Stimulated activated effector memory CD8-positive, alpha-beta T cell treated with anti-CD3 and anti-CD28 coated beads, Interleukin-12 subunit alpha, Interleukin-12 subunit beta, amount 100 ng/mL, for 72 hours (primary cell): Measurements from ENCODE around the gene EVA1C.
"Not testable (repeated sequence)": the region's sequence is repeated elsewhere in the genome, so short reads cannot be mapped to it uniquely, and the experiment has no call there.

Source experiments
- ATAC-seq: fragments of 150-1000 bp; cut with Tn5 transposase; 2 replicates; pipeline ENCODE4 v1.10.0; 2021
- DNase-seq, 2 donors: peaks; one replicate each; pipeline ENCODE4 v3.0.0; 2021 to 2022; ENCODE audit warnings: low spot score in 2 of 2
- H3K27ac Mint-ChIP-seq: one replicate; pipeline ENCODE4 v1.8.0; 2022; ENCODE audit warnings: mild to moderate bottlenecking, mixed read lengths
- H3K36me3 Mint-ChIP-seq: one replicate; pipeline ENCODE4 v1.8.0; 2022; ENCODE audit warnings: mild to moderate bottlenecking, mixed read lengths
- H3K4me1 Mint-ChIP-seq: one replicate; pipeline ENCODE4 v1.8.0; 2022; ENCODE audit warnings: mixed read lengths
- H3K4me3 Mint-ChIP-seq: one replicate; pipeline ENCODE4 v1.8.0; 2022; ENCODE audit warnings: mild to moderate bottlenecking, mixed read lengths
- H3K9me3 Mint-ChIP-seq: one replicate; pipeline ENCODE4 v1.8.0; 2022; ENCODE audit warnings: mixed read lengths

Gene EVA1C

DNA sequence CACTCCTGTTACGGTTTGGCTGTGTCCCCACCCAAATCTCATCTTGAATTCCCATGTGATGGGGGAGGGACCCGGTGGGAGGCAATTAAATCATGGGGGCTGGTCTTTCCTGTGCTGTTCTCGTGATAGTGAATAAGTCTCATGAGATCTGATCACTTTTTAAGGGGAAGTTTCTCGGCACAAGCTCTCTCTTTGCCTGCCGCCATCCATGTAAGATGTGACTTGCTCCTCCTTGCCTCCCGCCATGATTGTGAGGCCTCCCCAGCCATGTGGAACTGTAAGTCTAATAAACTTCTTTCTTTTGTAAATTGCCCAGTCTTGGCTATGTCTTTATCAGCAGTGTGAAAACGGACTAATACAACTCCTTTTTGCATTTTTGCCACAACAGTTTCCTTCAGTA lies 118.3 kb downstream of the EVA1C start:
- H3K4me3 Mint-ChIP-seq, ATAC-seq, H3K9me3 Mint-ChIP-seq, H3K27ac Mint-ChIP-seq, H3K36me3 Mint-ChIP-seq, DNase-seq: not testable (repeated sequence)
- H3K4me1 Mint-ChIP-seq = peaks cover 27% of the 10 kb centered on the region

DNA sequence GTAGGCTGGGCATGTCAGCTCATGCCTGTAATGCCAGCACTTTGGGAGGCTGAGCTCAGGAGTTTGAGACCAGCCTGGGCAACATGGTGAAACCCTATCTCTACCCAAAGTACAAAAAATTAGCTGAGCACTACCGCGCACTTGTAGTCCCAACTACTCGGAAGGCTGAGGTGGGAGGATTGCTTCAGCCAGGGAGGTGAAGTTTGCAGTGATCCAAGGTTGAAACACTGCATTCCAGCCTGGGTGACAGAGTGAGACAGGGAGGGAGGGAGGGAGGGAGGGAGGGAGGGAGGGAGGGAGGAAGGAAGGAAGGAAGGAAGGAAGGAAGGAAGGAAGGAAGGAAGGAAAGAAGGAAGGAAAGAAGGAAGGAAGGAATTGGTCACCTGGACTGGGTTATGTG lies 119.1 kb downstream of the EVA1C start:
- ATAC-seq, H3K27ac Mint-ChIP-seq, DNase-seq, H3K9me3 Mint-ChIP-seq, H3K36me3 Mint-ChIP-seq, H3K4me3 Mint-ChIP-seq: not testable (repeated sequence)
- peaks cover 28% of the 10 kb centered on the region for H3K4me1 Mint-ChIP-seq

DNA sequence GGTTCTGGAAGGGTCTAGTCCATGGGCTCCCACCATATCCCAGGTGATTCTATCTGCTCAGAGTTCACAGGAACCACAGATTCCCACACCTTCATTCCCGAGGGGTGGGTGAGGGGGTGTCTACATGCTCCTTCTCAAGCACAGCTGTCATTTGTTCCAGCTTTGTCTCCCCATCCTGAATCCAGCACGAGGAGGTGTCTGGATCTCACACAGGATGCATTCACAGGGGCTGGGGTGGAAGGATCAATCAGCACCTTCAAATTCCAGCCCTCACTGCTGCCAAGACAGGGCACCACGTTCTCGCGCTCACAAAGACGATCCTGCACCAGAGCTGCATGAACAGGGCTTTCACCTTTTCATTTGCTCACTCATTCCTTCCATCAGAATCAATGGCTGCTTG lies 120.1 kb downstream of the EVA1C start:
- ATAC-seq (no peak), DNase-seq (no peak)
- Mint-ChIP-seq H3K4me3 (no peak overlapping the region), H3K9me3 (no peaks in the 10 kb centered on the region), H3K36me3 (no peaks in the 10 kb centered on the region), H3K27ac (no peak overlapping the region), H3K4me1 (peaks cover 38% of the 10 kb centered on the region)

DNA sequence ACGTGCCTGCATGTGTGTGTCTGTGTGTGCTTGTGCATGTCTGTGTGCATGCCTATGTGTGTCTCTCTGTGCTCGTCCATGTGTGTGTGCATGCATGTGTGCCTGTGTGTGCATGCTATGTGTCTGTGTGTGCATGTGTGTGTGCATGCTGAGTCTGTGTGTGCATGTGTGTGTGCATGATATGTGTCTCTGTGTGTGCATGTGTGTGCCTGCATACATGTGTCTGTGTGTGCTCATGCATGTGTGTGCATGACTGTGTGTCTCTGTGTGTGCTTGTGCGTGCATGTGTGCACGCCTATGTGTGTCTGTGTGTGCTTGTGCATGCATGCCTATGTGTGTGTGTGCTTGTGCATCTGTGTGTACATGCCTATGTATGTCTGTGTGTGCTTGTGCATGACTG lies 120.5 kb downstream of the EVA1C start:
- peaks cover 40% of the 10 kb centered on the region for H3K4me1 Mint-ChIP-seq
- H3K9me3 Mint-ChIP-seq = no peaks in the 10 kb centered on the region
- no peaks in the 10 kb centered on the region for H3K36me3 Mint-ChIP-seq
- ATAC-seq (no peak), DNase-seq (no peak)
- no peak overlapping the region for H3K27ac Mint-ChIP-seq
- H3K4me3 Mint-ChIP-seq = no peak overlapping the region

DNA sequence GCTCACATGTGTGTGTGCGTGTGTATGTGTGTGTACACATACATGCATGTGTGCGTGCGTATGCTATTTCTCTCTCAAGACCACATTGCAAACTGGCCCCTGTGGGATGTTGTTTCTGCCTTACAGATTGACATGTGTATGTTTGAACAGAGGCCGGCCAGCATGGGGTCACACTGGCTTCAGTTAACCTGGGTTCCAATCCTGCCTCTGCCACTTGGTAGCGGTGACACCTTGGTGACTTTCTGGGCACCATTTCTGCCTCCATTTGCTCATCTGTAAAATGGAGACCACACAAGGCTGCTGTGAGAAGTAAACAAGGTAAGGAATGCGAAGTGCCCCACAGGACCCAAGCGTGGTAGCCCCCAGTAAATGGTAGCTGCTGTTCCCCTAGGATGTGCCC lies 121.1 kb downstream of the EVA1C start:
- no peaks in the 10 kb centered on the region for H3K36me3 Mint-ChIP-seq
- H3K9me3 Mint-ChIP-seq = no peaks in the 10 kb centered on the region
- H3K4me1 Mint-ChIP-seq = peaks cover 45% of the 10 kb centered on the region
- ATAC-seq (no peak), DNase-seq (no peak)
- no peak overlapping the region for H3K27ac Mint-ChIP-seq
- no peak overlapping the region for H3K4me3 Mint-ChIP-seq

DNA sequence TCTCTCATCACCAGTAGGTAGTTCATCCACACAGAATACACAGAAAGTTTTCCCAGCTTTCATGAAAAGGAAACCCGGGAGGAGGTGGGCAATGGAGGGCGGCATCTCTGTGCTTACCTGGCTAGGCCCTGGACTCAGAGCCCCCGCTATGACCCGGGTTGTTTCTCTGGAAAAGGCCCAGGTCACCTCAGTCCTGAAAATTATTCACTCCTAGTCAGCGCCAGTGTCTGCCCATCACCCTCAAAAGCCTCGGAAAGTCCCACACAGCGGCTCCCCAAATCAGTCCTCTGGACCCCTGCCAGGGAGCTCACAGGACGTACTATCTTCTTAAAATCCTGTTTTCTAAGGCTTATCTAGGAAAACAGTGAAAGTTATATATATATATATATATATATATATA lies 121.6 kb downstream of the EVA1C start:
- Mint-ChIP-seq H3K27ac (no peak overlapping the region), H3K4me3 (no peak overlapping the region), H3K36me3 (no peaks in the 10 kb centered on the region), H3K4me1 (peaks cover 48% of the 10 kb centered on the region), H3K9me3 (no peaks in the 10 kb centered on the region)
- no peak for ATAC-seq
- DNase-seq = no peak

DNA sequence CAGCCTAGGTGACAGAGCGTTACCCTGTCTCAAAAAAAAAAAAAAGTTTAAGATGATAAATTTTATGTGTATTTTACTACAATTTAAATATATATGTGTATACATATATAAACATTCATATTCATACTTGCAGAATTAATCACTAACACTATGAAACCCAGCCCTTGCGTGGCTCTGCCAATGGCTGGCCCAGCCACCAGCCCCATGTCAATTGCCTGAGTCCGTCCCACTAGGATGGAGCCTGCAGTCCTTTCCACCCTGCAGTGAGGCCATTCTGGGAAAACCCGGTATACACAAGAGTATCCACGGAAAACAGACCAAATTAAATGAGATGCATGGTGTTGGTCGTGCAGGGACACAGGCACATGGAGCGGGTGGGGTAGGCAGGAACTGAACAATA lies 123.1 kb downstream of the EVA1C start:
- Mint-ChIP-seq H3K27ac (no peak overlapping the region), H3K9me3 (no peaks in the 10 kb centered on the region), H3K36me3 (no peaks in the 10 kb centered on the region), H3K4me1 (peaks cover 45% of the 10 kb centered on the region), H3K4me3 (no peak overlapping the region)
- DNase-seq (no peak), ATAC-seq (peak; percentile 49)

DNA sequence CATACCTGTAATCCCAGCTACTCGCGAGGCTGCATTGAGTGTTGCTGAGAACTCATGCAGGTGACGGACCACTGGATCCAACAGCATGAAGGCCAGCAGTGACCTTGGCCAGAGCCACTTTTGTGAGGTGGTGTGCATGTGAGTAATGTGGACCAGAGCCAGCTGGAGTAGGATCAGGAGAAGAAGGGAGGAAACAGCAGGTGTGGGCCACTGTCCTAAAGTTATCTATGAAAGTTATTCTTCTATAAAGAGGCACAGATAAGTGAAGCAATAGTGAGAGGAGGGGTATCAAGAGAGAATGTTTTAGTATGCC lies 125.0 kb downstream of the EVA1C start:
- DNase-seq = no peak
- no peaks in the 10 kb centered on the region for H3K9me3 Mint-ChIP-seq
- no peaks in the 10 kb centered on the region for H3K36me3 Mint-ChIP-seq
- no peak for ATAC-seq
- peak overlapping the region; percentile 3 for H3K4me3 Mint-ChIP-seq
- H3K4me1 Mint-ChIP-seq = peaks cover 40% of the 10 kb centered on the region
- no peak overlapping the region for H3K27ac Mint-ChIP-seq

DNA sequence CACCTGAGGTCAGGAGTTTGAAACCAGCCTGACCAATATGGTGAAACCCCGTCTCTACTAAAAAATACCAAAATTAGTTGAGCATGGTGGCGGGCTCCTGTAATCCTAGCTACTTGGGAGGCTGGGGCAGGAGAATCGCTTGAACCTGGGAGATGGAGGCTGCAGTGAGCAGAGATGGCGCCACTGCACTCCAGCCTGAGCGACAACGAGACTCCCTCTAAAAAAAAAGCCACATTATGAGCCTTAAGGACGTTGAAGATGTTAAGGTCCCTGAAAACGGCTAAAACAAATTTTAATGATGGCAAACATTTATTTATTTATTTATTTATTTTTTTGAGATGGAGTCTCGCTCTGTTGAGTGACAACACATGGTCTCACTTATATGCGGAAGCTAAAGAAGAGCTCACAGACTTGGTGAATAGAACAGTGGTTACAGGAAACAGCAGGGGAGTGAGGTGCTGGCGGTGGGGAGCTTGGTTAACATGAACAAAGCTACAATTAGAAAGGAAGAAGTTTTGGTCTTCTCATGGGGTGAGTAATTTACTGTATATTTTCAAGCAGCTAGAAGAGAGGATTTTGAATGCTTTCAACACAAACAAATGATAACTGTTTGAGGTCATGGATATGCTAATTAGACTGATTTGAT lies 125.8 kb downstream of the EVA1C start:
- DNase-seq (no peak), ATAC-seq (peak; percentile 98)
- H3K36me3 Mint-ChIP-seq = no peaks in the 10 kb centered on the region
- H3K9me3 Mint-ChIP-seq = no peaks in the 10 kb centered on the region
- H3K4me3 Mint-ChIP-seq = peak overlapping the region; percentile 27
- peaks cover 34% of the 10 kb centered on the region for H3K4me1 Mint-ChIP-seq
- H3K27ac Mint-ChIP-seq = peak overlapping the region; percentile 15

DNA sequence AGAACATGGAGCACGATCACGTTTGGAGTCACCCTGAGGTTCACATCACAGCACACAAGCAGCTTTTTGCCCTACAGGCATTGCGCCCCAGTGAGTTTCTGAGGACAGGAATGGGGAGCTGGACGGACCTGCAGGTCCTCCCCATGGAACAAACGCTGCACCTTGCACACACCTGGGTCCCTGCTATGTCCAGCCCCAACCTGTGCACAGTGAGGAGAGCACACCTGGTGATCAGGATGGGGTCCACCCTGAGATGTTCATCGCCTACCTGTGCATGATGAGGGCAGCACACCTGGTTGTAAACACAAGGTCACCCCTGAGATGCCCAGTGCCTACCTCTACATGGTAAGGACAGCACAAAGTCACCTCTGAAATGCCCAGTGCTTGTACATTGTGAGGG lies 126.9 kb downstream of the EVA1C start:
- Mint-ChIP-seq H3K4me1 (peaks cover 32% of the 10 kb centered on the region), H3K36me3 (no peaks in the 10 kb centered on the region), H3K27ac (no peak overlapping the region), H3K4me3 (no peak overlapping the region), H3K9me3 (no peaks in the 10 kb centered on the region)
- ATAC-seq = no peak
- DNase-seq = no peak

DNA sequence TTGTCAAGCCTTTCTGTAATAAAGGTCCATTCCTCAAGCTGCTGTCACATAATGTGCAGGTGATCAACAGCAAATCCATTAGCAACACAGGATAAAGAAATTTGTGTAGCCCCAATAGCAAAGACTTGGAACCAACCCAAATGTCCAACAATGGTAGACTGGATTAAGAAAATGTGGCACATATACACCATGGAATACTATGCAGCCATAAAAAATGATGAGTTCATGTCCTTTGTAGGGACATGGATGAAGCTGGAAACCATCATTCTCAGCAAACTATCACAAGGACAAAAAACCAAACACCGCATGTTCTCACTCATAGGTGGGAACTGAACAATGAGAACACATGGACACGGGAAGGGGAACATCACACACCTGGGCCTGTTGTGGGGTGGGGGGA lies 130.6 kb downstream of the EVA1C start:
- H3K4me3 Mint-ChIP-seq, H3K36me3 Mint-ChIP-seq, H3K9me3 Mint-ChIP-seq, ATAC-seq, DNase-seq, H3K27ac Mint-ChIP-seq: not testable (repeated sequence)
- peaks cover 17% of the 10 kb centered on the region for H3K4me1 Mint-ChIP-seq

DNA sequence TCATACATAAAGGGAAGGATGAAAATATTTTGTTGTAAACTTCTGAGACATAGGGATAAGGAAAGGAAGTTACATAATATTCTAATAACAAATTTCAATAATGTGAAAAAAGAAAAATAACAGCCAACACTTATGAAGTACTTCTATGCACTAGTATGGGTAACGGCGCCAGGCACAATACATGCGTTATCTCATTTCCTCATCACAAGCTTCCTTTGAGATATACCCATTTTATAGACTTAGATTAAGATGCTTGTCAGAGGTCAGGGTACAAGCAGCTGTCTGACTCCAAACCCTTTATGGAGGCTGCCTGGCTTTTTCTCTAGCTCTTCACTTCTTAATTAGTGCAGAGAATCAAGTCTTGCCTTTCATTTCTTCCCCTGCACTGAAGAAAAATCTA lies 131.5 kb downstream of the EVA1C start:
- H3K36me3 Mint-ChIP-seq = no peaks in the 10 kb centered on the region
- H3K9me3 Mint-ChIP-seq = no peaks in the 10 kb centered on the region
- H3K27ac Mint-ChIP-seq = no peak overlapping the region
- ATAC-seq = no peak
- H3K4me1 Mint-ChIP-seq = peaks cover 9% of the 10 kb centered on the region
- DNase-seq = no peak
- no peak overlapping the region for H3K4me3 Mint-ChIP-seq

DNA sequence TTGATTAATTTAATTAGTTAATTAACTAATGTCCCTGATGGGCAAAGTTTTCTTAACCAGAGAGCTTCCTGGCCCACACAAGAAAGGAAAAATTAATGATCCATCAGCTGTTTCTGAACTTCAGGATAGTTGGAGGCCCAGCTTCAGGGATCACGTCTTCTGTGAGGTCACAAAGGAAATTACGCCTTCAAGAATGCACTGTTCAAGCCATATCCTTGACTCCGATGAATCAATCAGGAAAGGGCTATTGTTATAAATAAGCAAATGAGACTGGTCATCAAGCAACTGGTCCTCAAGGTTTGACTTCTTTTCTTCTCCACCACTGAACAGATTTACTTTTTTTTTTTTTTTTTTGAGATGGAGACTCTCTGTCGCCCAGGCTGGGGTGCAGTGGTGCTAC lies 132.2 kb downstream of the EVA1C start:
- H3K27ac Mint-ChIP-seq = no peak overlapping the region
- ATAC-seq (no peak), DNase-seq (no peak)
- peaks cover 6% of the 10 kb centered on the region for H3K4me1 Mint-ChIP-seq
- no peak overlapping the region for H3K4me3 Mint-ChIP-seq
- no peaks in the 10 kb centered on the region for H3K9me3 Mint-ChIP-seq
- H3K36me3 Mint-ChIP-seq = no peaks in the 10 kb centered on the region

DNA sequence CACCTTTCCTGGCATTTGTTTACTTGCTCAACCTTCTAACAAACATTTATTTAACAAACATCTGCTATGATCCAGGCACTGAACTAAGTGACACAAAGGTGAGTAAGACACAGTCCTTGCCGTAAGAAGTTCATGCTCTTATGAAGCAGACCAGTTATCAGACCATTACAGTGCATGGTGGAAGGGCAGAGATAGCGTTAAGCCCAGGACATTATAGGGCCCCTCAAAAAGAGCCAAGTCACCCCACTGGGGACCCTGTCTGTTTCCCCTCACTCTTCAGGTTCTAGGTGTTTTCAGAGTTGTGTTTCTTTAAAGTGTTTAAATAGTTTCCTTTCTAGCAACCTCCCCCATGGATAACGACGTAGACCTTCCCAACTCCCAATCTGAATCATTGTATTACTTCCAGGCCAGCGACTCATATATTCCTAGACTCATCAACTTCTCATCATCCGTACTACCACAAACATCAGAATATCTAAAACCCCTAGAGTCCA lies 133.5 kb downstream of the EVA1C start:
- H3K9me3 Mint-ChIP-seq = no peaks in the 10 kb centered on the region
- no peaks in the 10 kb centered on the region for H3K36me3 Mint-ChIP-seq
- DNase-seq = no peak
- no peak for ATAC-seq
- H3K4me3 Mint-ChIP-seq = no peak overlapping the region
- H3K4me1 Mint-ChIP-seq = peaks cover 7% of the 10 kb centered on the region
- H3K27ac Mint-ChIP-seq = no peak overlapping the region

DNA sequence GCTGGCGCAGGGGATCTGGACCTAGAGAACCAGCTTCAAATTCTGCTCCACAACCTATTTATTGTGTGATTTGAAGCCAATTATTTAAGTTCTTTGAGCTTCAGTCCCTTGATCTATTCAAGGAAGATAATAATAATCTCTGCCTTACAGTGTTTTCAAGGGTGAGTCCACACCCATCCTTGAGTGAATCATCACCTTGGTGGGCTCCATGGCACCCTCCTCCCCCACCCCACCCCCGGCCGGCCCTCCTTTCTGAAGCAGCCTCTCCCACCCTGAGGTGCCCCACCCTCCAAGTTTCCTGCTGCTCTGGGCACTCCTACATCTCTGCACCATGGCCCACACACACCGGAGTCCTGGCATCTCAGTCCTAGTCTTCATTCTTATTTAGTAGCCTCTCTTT lies 134.5 kb downstream of the EVA1C start:
- Mint-ChIP-seq H3K27ac (peak overlapping the region; percentile 12), H3K4me1 (peaks cover 14% of the 10 kb centered on the region), H3K4me3 (no peak overlapping the region), H3K9me3 (no peaks in the 10 kb centered on the region), H3K36me3 (no peaks in the 10 kb centered on the region)
- DNase-seq (no peak), ATAC-seq (no peak)

DNA sequence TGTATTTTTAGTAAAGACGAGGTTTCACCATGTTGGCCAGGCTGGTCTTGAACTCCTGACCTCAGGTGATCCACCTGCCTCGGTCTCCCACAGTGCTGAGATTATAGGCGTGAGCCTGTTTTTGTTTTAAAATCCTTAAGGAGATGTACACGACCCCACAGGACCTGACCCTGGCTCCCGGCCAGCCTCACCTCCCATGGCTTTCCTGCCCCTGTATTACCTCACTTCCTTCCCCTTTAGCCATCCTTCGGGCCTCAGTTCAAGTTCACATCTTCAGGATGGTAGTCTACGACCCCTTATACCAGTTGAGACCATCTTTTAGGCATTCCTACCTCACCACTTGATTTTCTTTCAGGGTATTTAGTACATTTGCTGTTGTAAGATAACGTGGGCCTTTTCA lies 136.5 kb downstream of the EVA1C start:
- no peaks in the 10 kb centered on the region for H3K36me3 Mint-ChIP-seq
- ATAC-seq = no peak
- no peak overlapping the region for H3K4me3 Mint-ChIP-seq

DNA sequence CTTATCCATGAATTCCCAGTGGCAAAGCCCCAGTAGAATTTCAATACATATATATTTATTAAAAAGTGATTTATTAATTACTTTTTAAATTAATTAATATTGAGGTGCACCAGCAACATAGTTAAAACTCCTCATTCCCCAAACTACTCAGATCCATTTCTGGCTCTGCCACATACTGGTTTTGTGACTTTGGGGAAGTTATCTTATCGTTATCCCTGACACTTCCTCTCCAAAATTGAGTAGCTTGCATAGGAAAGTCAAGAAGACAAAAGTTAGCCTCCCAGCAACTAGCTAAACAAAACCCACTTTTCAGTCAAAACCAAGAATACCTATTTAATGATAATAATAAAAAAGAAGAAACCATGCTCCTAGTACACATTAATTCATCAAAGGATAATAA lies 136.9 kb downstream of the EVA1C start:
- ATAC-seq = no peak
- H3K27ac Mint-ChIP-seq = no peak overlapping the region
- no peak overlapping the region for H3K4me3 Mint-ChIP-seq
- DNase-seq = no peak
- no peaks in the 10 kb centered on the region for H3K36me3 Mint-ChIP-seq
- H3K9me3 Mint-ChIP-seq = no peaks in the 10 kb centered on the region
- peaks cover 14% of the 10 kb centered on the region for H3K4me1 Mint-ChIP-seq

More for the DNA sequence above, 136.5 kb downstream of the EVA1C start:
- no peaks in the 10 kb centered on the region for H3K9me3 Mint-ChIP-seq
- DNase-seq = no peak
- no peak overlapping the region for H3K27ac Mint-ChIP-seq
- H3K4me1 Mint-ChIP-seq = peaks cover 14% of the 10 kb centered on the region
